Stimulated activated CD4-positive, alpha-beta T cell treated with anti-CD3 and anti-CD28 coated beads, Interleukin-4, amount 100 ng/mL, for 4 hours (primary cell): ENCODE measurements around the gene LRTM2.

ENCODE experiments used
- DNase-seq, 2 experiments: peaks; one replicate each; pipeline ENCODE4 v3.0.0-alpha.2; 2020

LRTM2 gene

DNA sequence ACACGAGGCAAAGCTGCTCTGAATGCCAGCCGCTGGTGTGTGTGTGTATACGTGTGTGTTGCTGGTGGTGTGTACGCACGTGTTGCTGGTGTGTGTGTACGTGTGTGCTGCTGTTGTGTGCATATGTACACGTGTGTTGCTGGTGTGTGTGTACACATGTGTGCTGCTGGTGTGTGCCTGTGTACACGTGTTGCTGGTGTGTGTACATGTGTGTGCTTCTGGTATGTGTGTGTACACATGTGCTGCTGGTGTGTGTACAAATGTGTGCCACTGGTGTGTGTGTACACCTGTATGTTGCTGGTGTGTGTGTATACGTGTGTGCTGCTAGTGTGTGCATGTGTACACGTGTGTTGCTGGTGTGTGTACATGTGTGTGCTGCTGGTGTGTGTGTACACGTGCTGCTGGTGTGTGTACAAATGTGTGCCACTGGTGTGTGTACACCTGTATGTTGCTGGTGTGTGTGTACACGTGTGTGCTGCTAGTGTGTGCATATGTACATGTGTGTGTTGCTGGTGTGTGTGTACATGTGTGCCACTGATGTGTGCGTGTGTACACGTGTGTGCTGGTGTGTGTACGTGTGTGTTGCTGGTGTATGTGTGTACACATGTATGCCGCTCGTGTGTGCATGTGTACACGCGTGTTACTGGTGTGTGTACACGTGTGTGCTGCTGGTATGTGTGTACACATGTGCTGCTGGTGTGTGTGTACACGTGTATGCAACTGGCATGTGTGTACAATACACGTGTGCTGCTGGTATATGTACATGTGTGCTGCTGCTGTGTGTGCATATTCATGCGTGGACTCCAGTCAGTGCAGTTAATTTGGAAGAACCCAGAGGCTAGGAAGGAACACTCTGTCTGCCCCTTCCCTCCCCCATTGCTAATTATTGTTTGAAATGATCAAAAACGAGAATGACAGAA, 50.9 kb downstream of the LRTM2 start:
- DNase-seq = no peak

GRCh38 chr12:1872001-1872400, 51.6 kb downstream of the LRTM2 start:
- DNase-seq = no peak

- DNase-seq = no peak
Measured at GRCh38 chr12:1872448-1872847, 52.1 kb downstream of the LRTM2 start.

DNA sequence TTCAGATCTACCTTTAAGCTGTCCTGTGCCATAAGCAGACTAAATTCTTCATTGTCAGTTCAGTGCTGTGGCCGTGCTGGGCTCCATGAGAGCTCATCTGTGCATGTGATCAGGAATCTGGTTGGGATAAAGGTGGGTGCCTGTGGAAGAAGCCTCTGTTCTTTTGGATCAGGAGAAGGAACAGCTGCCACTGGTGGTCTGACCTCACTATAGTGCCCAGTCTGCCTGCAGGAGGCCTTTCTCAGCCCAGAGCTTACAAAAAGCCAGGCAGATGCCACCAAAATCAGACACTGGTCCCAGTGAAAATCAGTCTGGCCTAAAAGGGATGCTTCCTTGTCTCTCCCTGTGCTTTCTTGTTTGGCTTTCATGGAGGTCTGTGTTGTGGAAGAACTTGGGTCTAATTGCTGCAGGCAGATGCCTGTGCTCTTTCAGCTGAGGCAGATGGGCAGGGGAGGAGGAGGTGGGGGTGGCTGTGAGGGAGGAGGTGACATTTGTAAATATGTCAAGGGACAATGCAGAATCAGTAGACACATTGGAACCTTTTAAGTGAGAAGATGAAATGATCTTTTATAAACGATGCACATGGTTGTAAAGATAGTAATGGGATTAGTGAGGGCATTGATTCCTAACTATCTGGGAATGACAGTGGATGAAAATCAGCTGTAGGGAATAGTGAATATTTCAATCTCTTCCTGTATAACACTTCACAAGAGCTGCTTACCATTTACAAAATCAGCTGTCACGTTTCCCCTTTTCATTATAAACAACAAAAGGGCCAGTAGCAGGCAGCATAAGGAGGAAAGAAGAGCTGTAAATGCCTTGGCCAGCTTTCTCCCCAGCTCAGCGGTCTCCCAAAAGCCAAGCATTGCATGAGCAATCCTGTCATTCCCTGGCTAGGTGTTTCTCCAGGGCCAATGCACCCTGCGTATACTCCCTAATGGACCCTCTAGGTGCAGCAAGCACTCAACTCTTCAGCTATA, 53.5 kb downstream of the LRTM2 start:
- no peak for DNase-seq

GRCh38 chr12:1875608-1876007, 55.2 kb downstream of the LRTM2 start:
- no peak for DNase-seq

DNA sequence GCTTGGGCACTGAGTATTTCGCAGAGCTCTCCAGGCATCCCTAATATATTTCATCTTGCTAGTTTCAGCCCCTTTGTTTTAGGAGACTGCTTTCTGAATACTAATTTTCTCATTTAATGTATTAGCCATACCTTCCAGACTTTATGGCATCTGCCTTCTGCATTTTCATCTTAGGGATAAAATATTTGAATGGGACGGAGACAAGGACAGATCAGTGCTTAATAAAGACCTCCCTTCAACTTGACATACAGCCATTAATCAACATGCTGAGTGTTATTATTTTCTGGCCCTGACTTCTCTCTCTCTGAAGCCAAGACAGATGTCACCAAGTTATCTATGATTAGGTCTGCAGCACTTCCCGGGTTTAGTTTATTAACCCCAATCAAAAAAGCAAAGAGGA, 55.7 kb downstream of the LRTM2 start:
- DNase-seq = no peak

DNA sequence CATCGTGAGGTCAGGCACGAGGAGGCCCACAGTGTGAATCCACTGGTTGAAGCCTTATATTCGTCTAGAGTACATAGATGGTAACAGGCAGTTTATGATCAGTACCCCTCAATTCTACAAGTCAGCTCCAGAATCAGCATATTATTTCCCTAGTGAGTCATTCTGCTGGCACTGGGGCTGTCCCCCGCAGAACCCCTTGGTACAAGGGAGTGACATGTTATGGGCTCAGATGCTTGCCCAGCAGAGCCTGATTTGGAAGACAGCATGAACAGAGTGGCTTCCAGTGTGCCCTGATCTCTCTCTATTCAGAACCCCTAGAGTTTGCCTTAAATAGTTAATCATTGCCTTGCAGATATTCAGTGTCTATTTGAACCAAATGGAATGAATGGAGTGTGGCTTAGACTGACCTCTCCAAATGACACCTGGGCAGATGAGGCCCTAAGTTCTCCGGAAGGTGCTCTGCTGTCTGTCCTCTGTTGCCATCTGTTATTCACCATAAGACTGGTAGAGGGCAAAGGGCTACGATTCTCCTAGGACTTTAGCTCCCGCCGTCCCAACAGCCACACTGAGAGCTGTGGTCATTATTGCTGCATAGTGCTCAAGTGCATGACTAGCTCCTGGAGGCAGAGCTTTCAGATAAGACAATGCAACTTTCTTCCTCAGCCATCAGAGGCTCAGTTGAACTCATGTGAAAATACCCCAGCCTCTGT, 57.0 kb downstream of the LRTM2 start:
- DNase-seq = no peak

DNA sequence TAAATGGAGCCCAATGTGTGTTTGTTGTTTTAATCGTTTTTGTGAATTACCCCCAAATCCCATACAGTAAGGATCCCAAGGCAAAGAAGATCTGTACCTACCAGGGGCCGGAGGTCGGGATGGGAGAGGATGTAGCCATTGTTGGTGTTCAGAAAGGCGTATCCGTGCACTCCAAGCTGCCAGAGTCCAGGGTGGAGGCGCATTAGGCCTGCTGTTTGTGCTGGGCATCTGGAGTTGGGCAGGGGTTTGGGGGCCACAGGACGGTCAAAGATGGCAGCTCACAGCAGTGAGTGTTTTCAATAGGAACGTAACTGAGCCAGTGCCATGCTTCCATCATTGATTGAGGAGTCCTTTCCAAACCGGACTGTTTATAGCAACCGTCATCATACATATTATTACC, 57.8 kb downstream of the LRTM2 start:
- DNase-seq = no peak

GRCh38 chr12:1878695-1879094, 58.3 kb downstream of the LRTM2 start:
- no peak for DNase-seq

DNA sequence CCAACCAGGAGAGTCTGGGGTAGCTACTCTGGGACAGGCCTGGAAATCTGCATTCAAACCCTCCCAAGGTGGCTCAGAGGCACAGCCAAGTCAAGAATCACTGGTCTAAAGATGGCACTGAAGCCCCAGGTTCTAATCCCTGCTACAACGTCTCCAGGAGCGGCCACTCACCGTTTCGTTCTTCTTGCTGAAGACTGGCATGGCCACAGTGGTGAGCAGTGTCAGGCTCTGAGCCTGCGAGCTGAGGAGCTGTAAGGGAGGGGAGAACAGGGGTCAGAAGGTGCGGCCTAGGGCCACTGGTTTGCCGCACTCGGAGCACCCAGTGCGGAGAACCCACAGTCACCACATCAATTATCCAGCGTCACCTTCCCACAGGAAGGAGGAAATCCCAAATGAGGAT, 59.3 kb downstream of the LRTM2 start:
- no peak for DNase-seq

DNA sequence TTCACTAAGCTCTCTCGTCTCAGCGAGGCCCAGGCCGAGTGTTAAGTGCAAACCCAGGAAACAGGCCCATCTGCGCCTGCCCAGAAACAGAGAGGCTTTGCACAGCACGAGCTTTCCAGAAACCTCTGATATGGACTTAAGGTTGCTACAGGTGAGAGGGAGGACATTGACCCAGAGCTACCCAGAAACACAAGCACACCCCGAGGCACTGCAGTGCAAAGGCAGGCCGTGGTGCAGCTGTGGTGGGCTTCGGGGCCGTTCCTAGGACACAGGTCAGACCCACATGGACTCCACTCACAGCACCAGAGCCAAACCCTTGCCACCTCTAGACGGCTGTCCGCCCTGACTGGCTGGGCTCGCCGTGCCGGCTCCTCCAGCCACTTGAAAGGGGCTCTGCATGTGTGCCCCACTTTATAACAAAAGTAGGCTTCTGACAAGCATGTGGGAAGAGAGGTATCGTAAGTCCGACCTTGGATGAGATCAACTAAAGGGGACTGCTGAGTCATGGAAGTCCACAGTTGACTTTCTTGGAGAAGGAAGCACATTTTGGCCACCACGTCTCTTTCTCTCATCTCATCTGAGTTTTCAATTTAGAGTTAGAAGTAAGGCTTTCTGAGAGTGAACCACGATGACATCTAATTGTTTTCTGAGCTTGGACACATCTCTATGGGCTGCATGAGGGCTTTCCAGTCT, 59.9 kb downstream of the LRTM2 start:
- no peak for DNase-seq

DNA sequence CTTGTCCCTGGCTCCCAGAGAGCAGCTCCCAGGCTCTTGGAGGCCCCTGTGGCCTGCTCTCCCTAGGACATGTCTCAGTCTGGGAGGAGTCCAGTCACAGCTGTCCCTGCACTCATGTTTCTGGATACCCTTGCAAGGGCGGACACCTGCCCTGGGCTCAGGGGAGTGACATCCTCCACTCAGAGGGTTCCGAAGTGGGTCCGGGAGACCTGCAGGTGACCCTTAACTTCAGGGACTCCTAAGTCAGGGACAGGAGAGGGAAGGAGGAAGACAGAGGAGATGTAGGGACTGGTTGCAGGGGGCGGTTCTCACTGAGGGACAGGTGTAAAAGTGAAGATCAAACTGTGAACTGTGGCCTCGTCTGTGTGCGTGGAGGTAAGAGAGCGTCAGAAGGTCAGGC, 60.5 kb downstream of the LRTM2 start:
- DNase-seq = no peak

DNA sequence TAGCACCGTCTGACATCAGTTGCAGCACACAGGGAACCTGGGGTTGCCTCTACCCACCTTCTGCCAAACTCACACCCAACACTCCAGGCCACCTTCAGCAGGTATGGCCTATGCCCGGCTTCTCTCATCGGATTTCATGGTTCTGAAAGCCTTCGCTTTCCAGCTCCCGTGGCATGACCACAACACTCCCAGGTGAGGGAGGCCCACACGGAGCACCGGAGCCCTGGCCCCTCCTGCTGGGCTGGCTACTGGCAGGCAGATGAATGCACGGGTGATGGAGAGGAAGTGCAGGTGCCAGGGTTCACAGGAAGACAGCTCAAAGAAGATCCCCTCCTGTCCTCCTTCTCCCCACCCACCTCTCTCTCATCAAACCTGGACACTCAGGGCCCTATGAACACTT, 60.9 kb downstream of the LRTM2 start:
- DNase-seq = no peak

- DNase-seq = no peak
Measured at GRCh38 chr12:1881936-1882335, 61.6 kb downstream of the LRTM2 start.

DNA sequence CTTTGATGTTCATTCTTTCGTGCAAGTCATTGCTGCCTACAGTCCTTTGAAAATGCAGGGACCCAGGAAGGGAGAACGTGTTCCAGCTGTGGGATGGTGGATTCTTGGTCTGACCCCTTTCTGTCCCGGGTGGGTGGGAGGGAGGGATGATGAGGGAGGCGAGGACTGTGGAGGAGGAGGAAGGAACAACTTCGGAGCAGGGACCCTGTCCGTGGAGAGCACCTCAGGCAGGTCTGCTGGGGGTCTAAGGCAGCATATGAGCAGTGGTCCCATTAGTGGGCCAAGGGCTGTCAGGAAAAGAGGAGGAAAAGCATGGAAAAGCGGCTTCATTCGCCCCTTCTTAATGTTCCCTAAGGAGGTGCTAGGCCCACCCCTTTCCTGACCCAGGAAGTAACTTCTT, 62.0 kb downstream of the LRTM2 start:
- no peak for DNase-seq

- DNase-seq = no peak
Measured at GRCh38 chr12:1882850-1883470, 62.6 kb downstream of the LRTM2 start.

GRCh38 chr12:1883513-1883912, 63.1 kb downstream of the LRTM2 start:
- no peak for DNase-seq

DNA sequence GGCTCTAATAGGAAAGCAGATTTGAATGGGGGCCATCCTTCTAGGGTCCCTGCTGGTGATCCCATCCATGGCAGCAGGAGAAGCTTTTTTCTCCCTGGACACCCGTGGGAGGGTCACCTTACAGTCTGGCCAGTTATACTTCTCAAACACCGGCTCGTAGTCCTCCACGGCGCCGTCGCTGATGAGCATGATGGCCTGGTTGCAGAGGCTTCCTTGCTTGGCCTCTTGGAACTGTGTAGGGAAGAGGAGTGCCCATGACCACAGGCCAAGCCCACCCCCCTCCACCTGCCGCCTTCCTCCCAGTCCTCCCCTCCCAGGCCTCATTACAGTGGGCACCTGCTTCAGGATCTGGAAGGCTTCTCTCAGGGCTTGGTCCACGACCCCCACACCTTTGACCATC, 64.3 kb downstream of the LRTM2 start:
- DNase-seq = no peak

DNA sequence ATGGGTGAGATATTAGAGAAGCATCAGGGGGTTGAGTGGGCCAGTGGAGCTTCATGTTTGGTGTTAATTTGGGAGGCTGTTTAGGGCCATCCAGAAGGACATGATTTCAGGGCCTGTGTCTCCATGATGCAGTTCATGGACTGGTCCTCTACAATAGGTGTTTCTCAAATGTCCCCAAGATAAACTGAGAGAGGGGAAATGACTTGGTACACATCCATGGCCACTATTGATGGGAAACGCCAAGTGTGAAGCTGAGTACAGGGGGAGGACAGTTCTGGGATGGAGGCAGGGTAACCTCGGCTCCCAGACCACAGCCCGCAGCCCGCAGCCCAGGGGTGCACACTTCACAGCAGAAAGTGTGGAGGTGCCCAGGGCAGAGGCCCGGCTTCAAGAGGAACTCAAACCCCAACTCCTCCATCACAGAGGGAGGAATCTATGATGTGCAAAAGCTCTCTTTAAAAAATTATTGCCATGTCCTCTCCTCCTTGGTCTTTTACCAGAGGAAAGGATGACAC, 64.8 kb downstream of the LRTM2 start:
- no peak for DNase-seq

DNA sequence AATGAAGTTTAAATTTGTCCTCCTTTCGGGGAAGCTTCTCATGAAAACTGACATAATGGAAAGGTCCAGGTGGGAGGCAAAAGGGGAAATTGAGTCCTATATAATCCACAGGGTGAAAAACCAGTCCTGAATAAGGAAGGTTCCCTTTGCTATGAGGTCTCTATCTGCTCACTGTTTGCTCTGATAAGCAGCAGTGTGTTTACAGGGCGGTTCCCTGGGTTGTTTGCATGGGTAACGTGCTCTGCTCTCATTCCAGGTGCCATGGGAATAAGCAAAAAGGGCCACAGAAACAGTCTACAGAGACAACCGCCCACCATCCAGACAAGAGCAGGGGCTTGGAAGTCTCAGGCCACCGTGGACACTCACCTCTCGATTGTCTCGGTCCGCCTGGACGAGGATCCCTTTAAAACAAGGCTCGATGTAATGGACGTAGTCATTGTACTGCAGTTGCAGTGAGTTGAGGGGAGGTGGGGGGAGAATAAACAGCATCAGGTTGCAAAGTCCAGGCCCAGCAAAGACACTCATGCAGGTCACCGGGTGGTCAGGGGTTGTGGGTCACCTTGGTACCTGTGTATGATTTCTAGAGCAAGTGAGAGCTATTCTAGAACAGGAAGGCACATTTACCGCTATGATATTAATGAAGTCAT, 65.4 kb downstream of the LRTM2 start:
- DNase-seq = no peak
